OCI-LY1 (cell line): ENCODE results near the gene ADAD2.

Experiments
- H2AFZ ChIP-seq: fragments of 200-600 bp; sonication (generic), shearing (Covaris generic); 2 replicates; pipeline ENCODE4 v1.6.0; 2014; ENCODE audit warnings: antibody characterized with exemption, mild to moderate bottlenecking, low read length
- H3F3A ChIP-seq: fragments of 200-600 bp; sonication (generic), shearing (Covaris generic); 2 replicates; pipeline ENCODE4 v1.6.0; 2014; ENCODE audit warnings: mild to moderate bottlenecking, antibody characterized with exemption, low read length, moderate library complexity; ENCODE audit not compliant: insufficient read depth
- H3K27ac ChIP-seq: fragments of 200-600 bp; sonication (generic); 2 replicates; pipeline ENCODE4 v1.5.1; 2014; ENCODE audit warnings: low read length, mixed run types, mild to moderate bottlenecking, low read depth; ENCODE audit not compliant: poor library complexity, severe bottlenecking
- H3K27me3 ChIP-seq: fragments of 200-600 bp; sonication (generic); 2 replicates; pipeline ENCODE4 v1.6.0; 2014; ENCODE audit warnings: antibody characterized with exemption, mild to moderate bottlenecking, low read length, moderate library complexity; ENCODE audit not compliant: insufficient read depth
- H3K36me3 ChIP-seq: fragments of 200-600 bp; sonication (generic); 2 replicates; pipeline ENCODE4 v1.6.1; 2014; ENCODE audit warnings: mild to moderate bottlenecking, antibody characterized with exemption, low read length, moderate library complexity, mixed read lengths; ENCODE audit not compliant: insufficient read depth
- H3K4me1 ChIP-seq: fragments of 200-600 bp; sonication (generic); 2 replicates; pipeline ENCODE4 v1.5.1; 2014; ENCODE audit warnings: mild to moderate bottlenecking, low read length, moderate library complexity; ENCODE audit not compliant: insufficient read depth, severe bottlenecking
- H3K4me2 ChIP-seq: fragments of 200-600 bp; sonication (generic), shearing (Covaris generic); 2 replicates; pipeline ENCODE4 v1.6.1; 2014; ENCODE audit warnings: low read length
- H3K4me3 ChIP-seq: fragments of 200-600 bp; sonication (generic); 2 replicates; pipeline ENCODE4 v1.5.1; 2014; ENCODE audit warnings: low read length, low read depth, mild to moderate bottlenecking, mixed read lengths; ENCODE audit not compliant: poor library complexity, severe bottlenecking
- H3K79me2 ChIP-seq: fragments of 200-600 bp; shearing (Covaris generic); 2 replicates; pipeline ENCODE4 v1.6.1; 2016; ENCODE audit warnings: mixed run types, low read length, mixed read lengths; ENCODE audit not compliant: insufficient read depth
- H3K9ac ChIP-seq: fragments of 200-600 bp; sonication (generic), shearing (Covaris generic); 2 replicates; pipeline ENCODE4 v1.6.1; 2014; ENCODE audit warnings: mild to moderate bottlenecking, low read length, mixed read lengths
- H3K9me2 ChIP-seq: fragments of 200-600 bp; sonication (generic), shearing (Covaris generic); 2 replicates; pipeline ENCODE4 v1.6.1; 2014; ENCODE audit warnings: low read depth, mild to moderate bottlenecking, low read length, mixed read lengths
- H3K9me3 ChIP-seq: fragments of 200-600 bp; shearing (Covaris generic); 2 replicates; pipeline ENCODE4 v1.6.1; 2014; ENCODE audit warnings: low read length, mixed read lengths
- H4K20me1 ChIP-seq: fragments of 200-600 bp; sonication (generic), shearing (Covaris generic); 2 replicates; pipeline ENCODE4 v1.6.0; 2016; ENCODE audit warnings: mild to moderate bottlenecking, low read length; ENCODE audit not compliant: insufficient read depth
- CTCF ChIP-seq: fragments of 200-600 bp; sonication (generic), shearing (Covaris generic); IDR thresholded peaks from 2 replicates; pipeline ENCODE4 v1.5.1; 2017; ENCODE audit warnings: mild to moderate bottlenecking, antibody characterized with exemption, low read length, moderate library complexity, mixed read lengths
- EZH2 ChIP-seq: fragments of 200-600 bp; sonication (generic), shearing (Covaris generic); IDR thresholded peaks from 2 replicates; pipeline ENCODE4 v1.8.0; 2017; ENCODE audit warnings: borderline replicate concordance, mixed run types, mild to moderate bottlenecking, antibody characterized with exemption, low read length, moderate library complexity, mixed read lengths

The ADAD2 gene

DNA sequence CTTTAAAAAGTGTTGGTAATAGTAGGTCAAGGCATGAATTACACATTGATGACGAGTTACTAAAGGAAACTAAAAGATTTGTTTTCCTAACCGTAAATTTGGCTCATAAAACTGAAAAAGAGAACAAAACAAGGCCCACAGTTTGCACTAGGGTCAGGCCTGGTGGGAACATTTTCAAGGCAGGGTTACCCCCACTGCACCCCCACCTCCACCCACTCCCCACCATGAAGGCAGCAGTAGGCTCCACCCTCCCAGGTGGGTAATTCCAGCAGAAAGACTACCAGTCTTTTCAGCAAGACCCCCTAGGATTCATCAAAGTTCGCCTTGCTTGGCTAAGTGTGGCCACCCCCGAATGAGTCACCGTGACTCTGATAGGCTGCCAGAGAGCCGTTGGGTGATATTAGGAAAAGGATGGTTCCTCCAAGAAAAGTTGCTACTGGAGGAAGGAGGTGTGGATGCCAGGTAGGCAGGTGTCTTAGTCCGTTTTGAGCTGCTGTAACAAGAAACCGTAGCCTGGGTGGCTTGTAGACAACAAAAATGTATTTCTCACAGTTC, 37.2 kb upstream of the ADAD2 start:
- H3K4me2 ChIP-seq, result no peak overlapping the region
- H3K9me2 ChIP-seq, result no peaks in the 10 kb centered on the region
- no peak overlapping the region for H3K4me3 ChIP-seq
- no peaks in the 10 kb centered on the region for H3K36me3 ChIP-seq
- H3F3A ChIP-seq, result no peaks in the 10 kb centered on the region
- no peak overlapping the region for H3K9ac ChIP-seq
- H3K4me1 ChIP-seq, result no peaks in the 10 kb centered on the region
- H3K27me3 ChIP-seq, result no peaks in the 10 kb centered on the region; the same call in 1 of the 2 replicates
- H4K20me1 ChIP-seq, result no peaks in the 10 kb centered on the region
- no peak overlapping the region for H2AFZ ChIP-seq
- H3K9me3 ChIP-seq, result no peaks in the 10 kb centered on the region
- TF ChIP-seq CTCF (no peak), EZH2 (no peak)
- no peaks in the 10 kb centered on the region for H3K79me2 ChIP-seq
- H3K27ac ChIP-seq, result no peak overlapping the region

GRCh38 chr16:84155226-84155625, 35.7 kb upstream of the ADAD2 start:
- H3K9me2 ChIP-seq, result no peaks in the 10 kb centered on the region
- H4K20me1 ChIP-seq, result no peaks in the 10 kb centered on the region
- H3K27ac ChIP-seq, result no peak overlapping the region
- H3K4me3 ChIP-seq, result no peak overlapping the region
- no peaks in the 10 kb centered on the region for H3K9me3 ChIP-seq
- H3K36me3 ChIP-seq, result no peaks in the 10 kb centered on the region
- no peaks in the 10 kb centered on the region for H3K4me1 ChIP-seq
- no peaks in the 10 kb centered on the region for H3F3A ChIP-seq
- H3K4me2 ChIP-seq, result no peak overlapping the region
- no peaks in the 10 kb centered on the region; the same call in 1 of the 2 replicates for H3K27me3 ChIP-seq
- H3K79me2 ChIP-seq, result no peaks in the 10 kb centered on the region
- TF ChIP-seq CTCF, result no peak
- TF ChIP-seq EZH2, result no peak
- H2AFZ ChIP-seq, result no peak overlapping the region
- H3K9ac ChIP-seq, result no peak overlapping the region

GRCh38 chr16:84155771-84156170, 35.2 kb upstream of the ADAD2 start:
- no peaks in the 10 kb centered on the region for H3K9me2 ChIP-seq
- no peak overlapping the region for H3K4me2 ChIP-seq
- no peaks in the 10 kb centered on the region for H3F3A ChIP-seq
- TF ChIP-seq CTCF, result no peak
- no peak for TF ChIP-seq EZH2
- H3K27ac ChIP-seq, result no peak overlapping the region
- H3K27me3 ChIP-seq, result no peaks in the 10 kb centered on the region; the same call in 1 of the 2 replicates
- H3K4me3 ChIP-seq, result no peak overlapping the region
- H3K9ac ChIP-seq, result no peak overlapping the region
- H2AFZ ChIP-seq, result no peak overlapping the region
- H3K4me1 ChIP-seq, result no peaks in the 10 kb centered on the region
- H3K79me2 ChIP-seq, result no peaks in the 10 kb centered on the region
- no peaks in the 10 kb centered on the region for H3K9me3 ChIP-seq
- H3K36me3 ChIP-seq, result no peaks in the 10 kb centered on the region
- H4K20me1 ChIP-seq, result no peaks in the 10 kb centered on the region
